BLaER1 treated with 17β-estradiol and CSF1 and Interleukin-3, amounts not matched to agents 10 nM and 100 nM (cell line): ENCODE results near the gene MOV10L1.

ENCODE experiments used
- H3K27ac ChIP-seq, 11 experiments: shearing (Covaris generic); formaldehyde crosslinking; 2 replicates each; pipeline ENCODE4 v1.8.1; 2022
- H3K27me3 ChIP-seq, 11 experiments: shearing (Covaris generic); formaldehyde crosslinking; 2 replicates each; pipeline ENCODE4 v1.8.1; 2022
- H3K36me3 ChIP-seq, 11 experiments: shearing (Covaris generic); formaldehyde crosslinking; 2 replicates each; pipeline ENCODE4 v1.8.1; 2022
- H3K4me1 ChIP-seq, 10 experiments: shearing (Covaris generic); formaldehyde crosslinking; 2 replicates each; pipeline ENCODE4 v1.8.1; 2022
- H3K4me2 ChIP-seq, 11 experiments: shearing (Covaris generic); formaldehyde crosslinking; 2 replicates each; pipeline ENCODE4 v1.8.1; 2022
- H3K4me3 ChIP-seq, 10 experiments: shearing (Covaris generic); formaldehyde crosslinking; 2 replicates each; pipeline ENCODE4 v1.8.1; 2022
- H3K9ac ChIP-seq, 11 experiments: shearing (Covaris generic); formaldehyde crosslinking; 2 replicates each; pipeline ENCODE4 v1.8.1; 2022
- H3K9me3 ChIP-seq, 11 experiments: shearing (Covaris generic); formaldehyde crosslinking; replicated peaks in 1 of 11; 2 replicates each; pipeline ENCODE4 v1.8.1; 2022
- H4K20me1 ChIP-seq, 11 experiments: shearing (Covaris generic); formaldehyde crosslinking; 2 replicates each; pipeline ENCODE4 v1.8.1; 2022
- Cebpa-rat ChIP-seq, 11 experiments: shearing (Covaris generic); IDR thresholded peaks; 2 replicates each; pipeline ENCODE4 v1.8.1; 2022

The MOV10L1 gene

GRCh38 chr22:50190941-50191741, 101.3 kb downstream of the MOV10L1 start:
- peaks cover 92 to 98% (median 96%) of the 10 kb centered on the region in 10 experiments for H3K4me1 ChIP-seq
- peaks cover 28 to 97% (median 77%) of the 10 kb centered on the region in 11 experiments; a peak in 21 of 22 replicates for H4K20me1 ChIP-seq
- peak overlapping the region; percentile 75 to 99 (median 95) for H3K27ac ChIP-seq
- peak in 2 of 11 experiments; percentile 4 to 12; a peak in 3 of 22 replicates for TF ChIP-seq Cebpa-rat (IDR thresholded peaks at IDR 0.05)
- H3K4me3 ChIP-seq, result peak overlapping the region; percentile 40 to 65 (median 50); a peak in 19 of 20 replicates
- peak overlapping the region; percentile 86 to 100 (median 98) for H3K4me2 ChIP-seq
- H3K9ac ChIP-seq, result peak overlapping the region; percentile 70 to 99 (median 91)
- H3K27me3 ChIP-seq, result peaks cover 0 to 37% (median 0%) of the 10 kb centered on the region in 11 experiments; a peak in 6 of 22 replicates
- peaks cover 17 to 35% (median 25%) of the 10 kb centered on the region in 11 experiments; a peak in 21 of 22 replicates for H3K36me3 ChIP-seq
- H3K9me3 ChIP-seq, result no peaks in the 10 kb centered on the region

- Histone ChIP-seq H3K36me3 (peaks cover 25 to 49% (median 38%) of the 10 kb centered on the region in 11 experiments), H4K20me1 (peaks cover 40 to 100% (median 84%) of the 10 kb centered on the region in 11 experiments; a peak in 21 of 22 replicates), H3K9me3 (no peaks in the 10 kb centered on the region), H3K9ac (peak overlapping the region; percentile 65 to 99 (median 91)), H3K27ac (peak overlapping the region; percentile 75 to 99 (median 95)), H3K27me3 (peaks cover 0 to 37% (median 0%) of the 10 kb centered on the region in 11 experiments; a peak in 6 of 22 replicates), H3K4me2 (peak overlapping the region; percentile 86 to 100 (median 98)), H3K4me1 (peaks cover 86 to 100% (median 99%) of the 10 kb centered on the region in 10 experiments), H3K4me3 (peak overlapping the region; percentile 15 to 65 (median 50); a peak in 18 of 20 replicates)
- no peak for TF ChIP-seq Cebpa-rat (IDR thresholded peaks at IDR 0.05)
Observed at GRCh38 chr22:50192436-50193204, 102.8 kb downstream of the MOV10L1 start.

- Histone ChIP-seq H3K36me3 (peaks cover 30 to 54% (median 45%) of the 10 kb centered on the region in 11 experiments), H3K4me2 (peak overlapping the region; percentile 86 to 100 (median 98)), H3K9me3 (no peaks in the 10 kb centered on the region), H4K20me1 (peaks cover 42 to 100% (median 84%) of the 10 kb centered on the region in 11 experiments; a peak in 21 of 22 replicates), H3K4me3 (peak overlapping the region in 7 of 10 experiments; percentile 44 to 65 (median 50); a peak in 12 of 20 replicates), H3K27ac (peak overlapping the region in 9 of 11 experiments; percentile 75 to 99 (median 96); a peak in 18 of 22 replicates), H3K4me1 (peaks cover 76 to 100% (median 96%) of the 10 kb centered on the region in 10 experiments), H3K27me3 (peaks cover 0 to 30% (median 0%) of the 10 kb centered on the region in 11 experiments; a peak in 6 of 22 replicates), H3K9ac (peak overlapping the region; percentile 65 to 99 (median 91); a peak in 19 of 22 replicates)
- TF ChIP-seq Cebpa-rat (IDR thresholded peaks at IDR 0.05), result no peak
Observed at GRCh38 chr22:50193621-50194020, 103.8 kb downstream of the MOV10L1 start.

GRCh38 chr22:50194037-50194805, 104.4 kb downstream of the MOV10L1 start:
- Histone ChIP-seq H4K20me1 (peaks cover 42 to 100% (median 84%) of the 10 kb centered on the region in 11 experiments; a peak in 21 of 22 replicates), H3K4me3 (peak overlapping the region in 8 of 10 experiments; percentile 14 to 65 (median 50); a peak in 12 of 20 replicates), H3K36me3 (peaks cover 35 to 59% (median 51%) of the 10 kb centered on the region in 11 experiments), H3K27me3 (peaks cover 0 to 28% (median 0%) of the 10 kb centered on the region in 11 experiments; a peak in 6 of 22 replicates), H3K9ac (peak overlapping the region; percentile 65 to 99 (median 91); a peak in 19 of 22 replicates), H3K4me1 (peaks cover 70 to 100% (median 95%) of the 10 kb centered on the region in 10 experiments), H3K4me2 (peak overlapping the region; percentile 86 to 100 (median 98)), H3K27ac (peak overlapping the region in 8 of 11 experiments; percentile 93 to 99 (median 96); a peak in 18 of 22 replicates), H3K9me3 (no peaks in the 10 kb centered on the region)
- no peak for TF ChIP-seq Cebpa-rat (IDR thresholded peaks at IDR 0.05)

DNA sequence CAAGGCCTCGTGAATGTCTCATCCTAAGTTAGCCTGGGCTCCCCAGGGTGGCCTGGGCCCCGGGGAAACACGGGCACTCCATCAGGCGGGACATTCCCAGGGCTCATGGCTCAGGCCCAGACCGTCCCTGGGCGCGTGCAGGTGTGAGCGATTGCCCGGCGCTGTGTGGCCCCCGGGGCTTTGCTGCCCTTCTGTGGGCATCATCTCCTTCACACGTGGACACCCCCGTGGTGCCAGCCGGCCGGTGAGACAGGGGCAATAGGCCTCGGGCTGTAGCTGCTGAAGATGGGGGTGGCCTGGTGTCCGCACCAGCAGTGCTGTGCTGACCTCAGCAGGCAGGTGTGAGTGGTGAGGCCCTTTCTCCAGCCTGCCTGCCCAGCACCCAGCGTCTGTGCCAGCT, 106.5 kb downstream of the MOV10L1 start:
- Histone ChIP-seq H3K4me1 (peaks cover 57 to 92% (median 88%) of the 10 kb centered on the region in 10 experiments), H3K9ac (peak overlapping the region in 7 of 11 experiments; percentile 12 to 99 (median 96); a peak in 9 of 22 replicates), H3K4me3 (no peak overlapping the region), H3K36me3 (peaks cover 37 to 65% (median 56%) of the 10 kb centered on the region in 11 experiments), H3K9me3 (no peaks in the 10 kb centered on the region), H4K20me1 (peaks cover 32 to 95% (median 81%) of the 10 kb centered on the region in 11 experiments; a peak in 21 of 22 replicates), H3K27ac (peak overlapping the region in 5 of 11 experiments; percentile 10 to 99 (median 29); a peak in 6 of 22 replicates), H3K27me3 (peaks cover 0 to 35% (median 0%) of the 10 kb centered on the region in 11 experiments; a peak in 6 of 22 replicates), H3K4me2 (peak overlapping the region in 10 of 11 experiments; percentile 86 to 100 (median 98); a peak in 19 of 22 replicates)
- no peak for TF ChIP-seq Cebpa-rat (IDR thresholded peaks at IDR 0.05)

- H3K9ac ChIP-seq, result 0 out of 22 replicates have a peak overlapping the region, but pooled peaks of 1 of the 11 experiments have one; percentile 9
- peak overlapping the region in 8 of 11 experiments; percentile 86 to 100 (median 98); a peak in 15 of 22 replicates for H3K4me2 ChIP-seq
- peaks cover 37 to 65% (median 56%) of the 10 kb centered on the region in 11 experiments for H3K36me3 ChIP-seq
- peaks cover 0 to 35% (median 0%) of the 10 kb centered on the region in 11 experiments; a peak in 6 of 22 replicates for H3K27me3 ChIP-seq
- H3K4me1 ChIP-seq, result peaks cover 51 to 90% (median 84%) of the 10 kb centered on the region in 10 experiments
- no peak overlapping the region for H3K4me3 ChIP-seq
- H4K20me1 ChIP-seq, result peaks cover 41 to 95% (median 83%) of the 10 kb centered on the region in 11 experiments; a peak in 21 of 22 replicates
- no peak for TF ChIP-seq Cebpa-rat (IDR thresholded peaks at IDR 0.05)
- H3K9me3 ChIP-seq, result no peaks in the 10 kb centered on the region
- no peak overlapping the region for H3K27ac ChIP-seq
Observed at GRCh38 chr22:50197000-50197800, 107.4 kb downstream of the MOV10L1 start.
